Psoas muscle (tissue), 8 donors: ENCODE data around the gene PDIA5. TPM values are rescaled to one million over a fixed set of nuclear protein-coding genes. Genes with fewer than 3 reads are reported as not detected.

Experiments used
- ATAC-seq, 4 donors: fragments of 200-7000 bp; cut with Tn5 transposase; one replicate each; pipeline ENCODE4 v1.9.1; 2020; ENCODE audit warnings: moderate library complexity in 3 of 4, mild to moderate bottlenecking in 2 of 4
- DNase-seq, 2 donors: peaks; one replicate each; pipeline ENCODE4 v3.0.0-alpha.2; 2020
- H3K27ac ChIP-seq: fragments of 200-600 bp; one replicate; pipeline ENCODE4 v1.8.0; 2022
- H3K27me3 ChIP-seq, 3 donors: fragments of 200-600 bp in 1 of 3; one replicate each; pipeline versions ENCODE4 v1.6.1 to v1.8.0; 2013 to 2022; ENCODE audit warnings: low read length in 2 of 3, mild to moderate bottlenecking in 2 of 3, moderate library complexity in 1 of 3; ENCODE audit not compliant: insufficient read depth in 3 of 3
- H3K36me3 ChIP-seq, 2 donors: fragments of 200-600 bp in 1 of 2; one replicate each; pipeline versions ENCODE4 v1.6.1 to v1.8.0; 2013 to 2022; ENCODE audit warnings: low read depth in 1 of 2, mild to moderate bottlenecking in 1 of 2, moderate library complexity in 1 of 2; ENCODE audit not compliant: insufficient read depth in 1 of 2
- H3K4me1 ChIP-seq: fragments of 200-600 bp; one replicate; pipeline ENCODE4 v1.8.0; 2022
- H3K4me3 ChIP-seq: fragments of 200-600 bp; one replicate; pipeline ENCODE4 v1.8.0; 2022; ENCODE audit warnings: mild to moderate bottlenecking
- H3K9me3 ChIP-seq: fragments of 200-600 bp; one replicate; pipeline ENCODE4 v1.8.0; 2022
- CTCF ChIP-seq: fragments of 200-600 bp; IDR thresholded peaks from one replicate; pipeline ENCODE4 v1.8.0; 2022; ENCODE audit warnings: antibody characterized with exemption
- WGBS, 3 donors: extraction: QIAGEN DNeasy Blood & Tissue Kit; methylation state at CpG; one replicate each; pipeline versions ENCODE4 v1.1.6 to v1.1.7; 2013; 5-methylcytosine and 5-hydroxymethylcytosine counted together
- intact Hi-C, 2 donors: fragments of 100-400 bp; cut with DNase I; formaldehyde crosslinking; loops; one replicate each; pipeline versions ENCODE4 v1.11.0 to v1.14.2; 2022
- polyA plus RNA-seq, 3 donors: library from polyadenylated mRNA; stranded (reverse); fragments of 200-250 nt; gene quantifications; one replicate each; pipeline ENCODE4 v1.2.3, GENCODE V29; 2013
- total RNA-seq, 4 donors: library from RNA; stranded (reverse); fragmentation: NEBNext Ultra II Directional in 2 of 4; extraction: Animal tissue kit (Norgen Biotek cat#: 25700) in 2 of 4; gene quantifications; one replicate each; pipeline versions ENCODE4 v1.2.1 to v1.2.4, GENCODE V29; 2021 to 2023
- donor health status: healthy with polysubstance abuse.
- donor health status: DM: no; HTN: no; CAD: no; lungs with moderate emphysema.
- donor health status: Bipolar disorder and iron deficiency.
- donor health status: healthy.
- donor health status: DM: yes; HTN: yes; CAD: no.
- donor health status: DM: no; HTN: no; CAD: no.
- donor health status: DM: no; HTN: no; CAD: no.
- donor health status: DM: yes; HTN: yes; CAD: no.

PDIA5 gene
- total and polyA plus RNA-seq, 7 donors, result 2.9 to 6.4 (median 4.6) TPM

- ATAC-seq (no peak), DNase-seq (no peak)
- intact Hi-C loops, result no loop called here
- Histone ChIP-seq H3K4me1 (no peaks in the 10 kb centered on the region), H3K27ac (no peak overlapping the region), H3K4me3 (no peak overlapping the region), H3K9me3 (no peaks in the 10 kb centered on the region), H3K36me3 (no peaks in the 10 kb centered on the region), H3K27me3 (no peaks in the 10 kb centered on the region)
- WGBS, 3 donors, result 88 to 94% (median 92%) methylated on average over 2 of the region's 2 CpGs
- no peak for TF ChIP-seq CTCF
These were observed 16.2 kb upstream of the PDIA5 start for GRCh38 chr3:123050666-123051065.

GRCh38 chr3:123053107-123053506, 13.7 kb upstream of the PDIA5 start:
- H3K4me3 ChIP-seq, result no peak overlapping the region
- 46 to 64% (median 51%) methylated on average over 2 of the region's 2 CpGs for WGBS, 3 donors
- H3K27me3 ChIP-seq, result no peaks in the 10 kb centered on the region
- H3K27ac ChIP-seq, result no peak overlapping the region
- intact Hi-C loops, result no loop called here
- no peaks in the 10 kb centered on the region for H3K36me3 ChIP-seq
- TF ChIP-seq CTCF, result no peak
- peak in 2 of 4 donors; percentile 25 to 68 for ATAC-seq
- no peaks in the 10 kb centered on the region for H3K4me1 ChIP-seq
- H3K9me3 ChIP-seq, result no peaks in the 10 kb centered on the region
- DNase-seq, result peak in 1 of 2 donors; percentile 13

- no peak overlapping the region for H3K27ac ChIP-seq
- no peak for DNase-seq
- no peaks in the 10 kb centered on the region for H3K36me3 ChIP-seq
- H3K9me3 ChIP-seq, result no peaks in the 10 kb centered on the region
- no peak for TF ChIP-seq CTCF
- no peaks in the 10 kb centered on the region for H3K4me1 ChIP-seq
- intact Hi-C loops, result no loop called here
- no peak overlapping the region for H3K4me3 ChIP-seq
- WGBS, 3 donors, result 64 to 69% (median 68%) methylated on average over 5 of the region's 5 CpGs
- no peaks in the 10 kb centered on the region for H3K27me3 ChIP-seq
- ATAC-seq, result no peak
These were observed 12.6 kb upstream of the PDIA5 start for GRCh38 chr3:123054109-123054778.

GRCh38 chr3:123054931-123055330, 11.9 kb upstream of the PDIA5 start:
- H3K27ac ChIP-seq, result no peak overlapping the region
- WGBS, 3 donors, result 78 to 79% (median 78%) methylated on average over 4 of the region's 4 CpGs
- no peak for DNase-seq
- no peak for TF ChIP-seq CTCF
- intact Hi-C loops, result no loop called here
- H3K27me3 ChIP-seq, result no peaks in the 10 kb centered on the region
- H3K4me1 ChIP-seq, result no peaks in the 10 kb centered on the region
- H3K9me3 ChIP-seq, result no peaks in the 10 kb centered on the region
- H3K36me3 ChIP-seq, result no peaks in the 10 kb centered on the region
- ATAC-seq, result no peak
- H3K4me3 ChIP-seq, result no peak overlapping the region

GRCh38 chr3:123055352-123055751, 11.5 kb upstream of the PDIA5 start:
- H3K27ac ChIP-seq, result no peak overlapping the region

More at GRCh38 chr3:123055352-123055751, 11.5 kb upstream of the PDIA5 start:
- DNase-seq (no peak), ATAC-seq (no peak)
- TF ChIP-seq CTCF, result no peak
- intact Hi-C loops, result no loop called here
- H3K9me3 ChIP-seq, result no peaks in the 10 kb centered on the region
- no peaks in the 10 kb centered on the region for H3K27me3 ChIP-seq
- H3K4me3 ChIP-seq, result no peak overlapping the region
- 46 to 64% (median 62%) methylated on average over 5 of the region's 5 CpGs for WGBS, 3 donors
- no peaks in the 10 kb centered on the region for H3K36me3 ChIP-seq
- no peaks in the 10 kb centered on the region for H3K4me1 ChIP-seq
